CD4-positive, alpha-beta T cell treated with Interferon alpha-2 for 1 hour (primary cell): ENCODE measurements around the gene ABI1.
A peak's percentile ranks its signal among the peaks of the same experiment; 100 is the strongest.
"Not testable (repeated sequence)": the region's sequence is repeated elsewhere in the genome, so short reads cannot be mapped to it uniquely, and the experiment has no call there.

Experiments
- DNase-seq, 2 donors: peaks; one replicate each; pipeline ENCODE4 v3.0.0-alpha.2; 2020 to 2022

Gene ABI1

GRCh38 chr10:26803849-26804248, 56.9 kb downstream of the ABI1 start:
- no peak for DNase-seq

GRCh38 chr10:26802527-26802926, 58.2 kb downstream of the ABI1 start:
- DNase-seq = no peak

- no peak for DNase-seq
These were observed 58.9 kb downstream of the ABI1 start for GRCh38 chr10:26801831-26802230.

GRCh38 chr10:26801274-26801673, 59.5 kb downstream of the ABI1 start:
- no peak for DNase-seq

- no peak for DNase-seq
These were observed 60.3 kb downstream of the ABI1 start for GRCh38 chr10:26800468-26800867.

- DNase-seq = peak; percentile 15 to 17
These were observed 61.4 kb downstream of the ABI1 start for GRCh38 chr10:26799342-26799741.

- DNase-seq = no peak
These were observed 62.5 kb downstream of the ABI1 start for GRCh38 chr10:26798298-26798697.

- DNase-seq = no peak
These were observed 63.4 kb downstream of the ABI1 start for GRCh38 chr10:26797340-26797739.

- no peak for DNase-seq
These were observed 67.8 kb downstream of the ABI1 start for GRCh38 chr10:26792758-26793495.

- DNase-seq = no peak
These were observed 70.3 kb downstream of the ABI1 start for GRCh38 chr10:26790221-26790995.

GRCh38 chr10:26789779-26790178, 71.0 kb downstream of the ABI1 start:
- DNase-seq = not testable (repeated sequence)

GRCh38 chr10:26787362-26787761, 73.4 kb downstream of the ABI1 start:
- DNase-seq = no peak

- no peak for DNase-seq
These were observed 79.0 kb downstream of the ABI1 start for GRCh38 chr10:26781797-26782196.

GRCh38 chr10:26780793-26781601, 79.8 kb downstream of the ABI1 start:
- DNase-seq = peak; percentile 6 to 24

GRCh38 chr10:26780106-26780792, 80.5 kb downstream of the ABI1 start:
- no peak for DNase-seq

GRCh38 chr10:26779176-26779860, 81.4 kb downstream of the ABI1 start:
- DNase-seq = no peak

GRCh38 chr10:26777686-26778085, 83.1 kb downstream of the ABI1 start:
- no peak for DNase-seq

GRCh38 chr10:26776258-26776657, 84.5 kb downstream of the ABI1 start:
- DNase-seq = no peak

- DNase-seq = no peak
These were observed 87.1 kb downstream of the ABI1 start for GRCh38 chr10:26773633-26774032.

GRCh38 chr10:26770069-26770468, 90.7 kb downstream of the ABI1 start:
- no peak for DNase-seq

- no peak for DNase-seq
These were observed 95.2 kb downstream of the ABI1 start for GRCh38 chr10:26765549-26765948.

GRCh38 chr10:26759008-26759407, 101.8 kb downstream of the ABI1 start:
- no peak for DNase-seq
